SJSA1 (cell line): ENCODE measurements around the gene GIGYF1. TPM values are rescaled to one million over a fixed set of nuclear protein-coding genes. Genes with fewer than 3 reads are reported as not detected.
"Not testable (repeated sequence)": the region's sequence is repeated elsewhere in the genome, so short reads cannot be mapped to it uniquely, and the experiment has no call there.

Experiments used
- DNase-seq, 2 experiments: peaks; one replicate each; pipeline ENCODE4 v3.0.0-alpha.2; 2015 to 2020; ENCODE audit warnings: low spot score in 2 of 2, low read depth in 1 of 2
- H3K27ac ChIP-seq: fragments of 250-450 bp; sonication (Bioruptor Pico); 2 replicates; pipeline ENCODE4 v1.5.1; 2020; ENCODE audit warnings: mild to moderate bottlenecking, moderate library complexity
- H3K27me3 ChIP-seq: fragments of 250-450 bp; sonication (Bioruptor Pico); replicated peaks from 2 replicates; pipeline ENCODE4 v1.5.1; 2020; ENCODE audit warnings: mild to moderate bottlenecking, moderate library complexity
- H3K36me3 ChIP-seq: fragments of 250-450 bp; sonication (Bioruptor Pico); 2 replicates; pipeline ENCODE4 v1.5.1; 2020; ENCODE audit warnings: mild to moderate bottlenecking
- H3K4me1 ChIP-seq: fragments of 250-450 bp; sonication (Bioruptor Pico); replicated peaks from 2 replicates; pipeline ENCODE4 v1.6.1; 2021; ENCODE audit warnings: mild to moderate bottlenecking
- H3K4me3 ChIP-seq: fragments of 250-450 bp; sonication (Bioruptor Pico); 2 replicates; pipeline ENCODE4 v1.5.1; 2020; ENCODE audit warnings: mild to moderate bottlenecking
- H3K9me3 ChIP-seq: fragments of 250-450 bp; sonication (Bioruptor Pico); replicated peaks from 2 replicates; pipeline ENCODE4 v1.5.1; 2020; ENCODE audit warnings: mild to moderate bottlenecking
- total RNA-seq: library from RNA; depleted of rRNA; stranded (reverse); fragments of >200 nt; shearing (Covaris generic); gene quantifications from 2 replicates; pipeline ENCODE4 v1.2.3, GENCODE V29; 2014; rRNA removed

Gene GIGYF1
- 9.9 and 15.5 TPM in 2 replicates for total RNA-seq

- DNase-seq, result peak; percentile 14 to 65
- Histone ChIP-seq H3K4me3 (peak within 1 kb of the TSS; percentile 89), H3K27ac (no peak within 1 kb of the TSS), H3K36me3 (peaks cover 12% of the 10 kb centered on the region), H3K27me3 (peaks cover 12% of the 10 kb centered on the region), H3K9me3 (0 out of 2 replicates have a peak, but pooled peaks cover 2% of the 10 kb centered on the region), H3K4me1 (peaks cover 12% of the 10 kb centered on the region)
Observed at GRCh38 chr7:100694098-100694745, at the start of gene GIGYF1. TSS of gene GIGYF1 (minus strand) at chr7:100694250. CDS start at chr7:100688238, 6,012 bp downstream.

- H3K4me3 ChIP-seq, result no peak overlapping the region
- no peaks in the 10 kb centered on the region for H3K9me3 ChIP-seq
- no peaks in the 10 kb centered on the region for H3K27me3 ChIP-seq
- H3K27ac ChIP-seq, result no peak overlapping the region
- no peak for DNase-seq
- no peaks in the 10 kb centered on the region for H3K36me3 ChIP-seq
- no peaks in the 10 kb centered on the region for H3K4me1 ChIP-seq
Observed at GRCh38 chr7:100739934-100740333, 45.9 kb upstream of the GIGYF1 start.

GRCh38 chr7:100736671-100737070, 42.6 kb upstream of the GIGYF1 start:
- Histone ChIP-seq H3K36me3 (no peaks in the 10 kb centered on the region), H3K27me3 (no peaks in the 10 kb centered on the region), H3K4me1 (no peaks in the 10 kb centered on the region), H3K9me3 (no peaks in the 10 kb centered on the region), H3K27ac (no peak overlapping the region), H3K4me3 (no peak overlapping the region)
- no peak for DNase-seq

GRCh38 chr7:100735730-100736129, 41.7 kb upstream of the GIGYF1 start:
- DNase-seq, result no peak
- Histone ChIP-seq H3K4me3 (no peak overlapping the region), H3K9me3 (no peaks in the 10 kb centered on the region), H3K4me1 (no peaks in the 10 kb centered on the region), H3K27me3 (no peaks in the 10 kb centered on the region), H3K27ac (no peak overlapping the region), H3K36me3 (no peaks in the 10 kb centered on the region)

- no peaks in the 10 kb centered on the region for H3K9me3 ChIP-seq
- peaks cover 6% of the 10 kb centered on the region for H3K4me1 ChIP-seq
- H3K36me3 ChIP-seq, result no peaks in the 10 kb centered on the region
- H3K4me3 ChIP-seq, result no peak overlapping the region
- DNase-seq, result no peak
- no peaks in the 10 kb centered on the region for H3K27me3 ChIP-seq
- H3K27ac ChIP-seq, result no peak overlapping the region
Observed at GRCh38 chr7:100731937-100732636, 38.0 kb upstream of the GIGYF1 start.

- H3K4me3 ChIP-seq, result no peak overlapping the region
- H3K4me1 ChIP-seq, result peaks cover 22% of the 10 kb centered on the region
- no peaks in the 10 kb centered on the region for H3K27me3 ChIP-seq
- no peaks in the 10 kb centered on the region for H3K36me3 ChIP-seq
- no peak for DNase-seq
- H3K9me3 ChIP-seq, result 0 out of 2 replicates have a peak, but pooled peaks cover 3% of the 10 kb centered on the region
- no peak overlapping the region for H3K27ac ChIP-seq
Observed at GRCh38 chr7:100730136-100730800, 36.2 kb upstream of the GIGYF1 start.

GRCh38 chr7:100728196-100728595, 34.1 kb upstream of the GIGYF1 start:
- DNase-seq, result no peak

GRCh38 chr7:100726996-100727761, 33.1 kb upstream of the GIGYF1 start:
- no peak overlapping the region for H3K4me3 ChIP-seq
- H3K36me3 ChIP-seq, result no peaks in the 10 kb centered on the region
- DNase-seq, result peak in 1 of 2 experiments; percentile 28
- peaks cover 24% of the 10 kb centered on the region for H3K4me1 ChIP-seq
- H3K27me3 ChIP-seq, result no peaks in the 10 kb centered on the region
- 0 out of 2 replicates have a peak, but pooled peaks cover 3% of the 10 kb centered on the region for H3K9me3 ChIP-seq
- H3K27ac ChIP-seq, result peak overlapping the region; percentile 22; the same call in 1 of the 2 replicates

More at GRCh38 chr7:100728196-100728595, 34.1 kb upstream of the GIGYF1 start:
- Histone ChIP-seq H3K36me3 (no peaks in the 10 kb centered on the region), H3K27me3 (no peaks in the 10 kb centered on the region), H3K9me3 (0 out of 2 replicates have a peak, but pooled peaks cover 3% of the 10 kb centered on the region), H3K27ac (no peak overlapping the region), H3K4me1 (peaks cover 24% of the 10 kb centered on the region), H3K4me3 (no peak overlapping the region)

GRCh38 chr7:100724364-100724763, 30.3 kb upstream of the GIGYF1 start:
- H3K9me3 ChIP-seq, H3K27ac ChIP-seq, H3K4me3 ChIP-seq, H3K36me3 ChIP-seq, DNase-seq: not testable (repeated sequence)
- Histone ChIP-seq H3K4me1 (peaks cover 24% of the 10 kb centered on the region), H3K27me3 (peaks cover 14% of the 10 kb centered on the region)

GRCh38 chr7:100723732-100724275, 29.8 kb upstream of the GIGYF1 start:
- H3K4me1 ChIP-seq, result peaks cover 24% of the 10 kb centered on the region
- peaks cover 9% of the 10 kb centered on the region for H3K9me3 ChIP-seq
- H3K36me3 ChIP-seq, result no peaks in the 10 kb centered on the region
- DNase-seq, result no peak
- H3K4me3 ChIP-seq, result no peak overlapping the region
- no peak overlapping the region for H3K27ac ChIP-seq
- H3K27me3 ChIP-seq, result peaks cover 14% of the 10 kb centered on the region

GRCh38 chr7:100722480-100723212, 28.6 kb upstream of the GIGYF1 start:
- no peak overlapping the region for H3K27ac ChIP-seq
- peaks cover 24% of the 10 kb centered on the region for H3K4me1 ChIP-seq
- no peak overlapping the region for H3K4me3 ChIP-seq
- H3K9me3 ChIP-seq, result peaks cover 9% of the 10 kb centered on the region
- no peak for DNase-seq
- H3K27me3 ChIP-seq, result peaks cover 14% of the 10 kb centered on the region
- H3K36me3 ChIP-seq, result no peaks in the 10 kb centered on the region

GRCh38 chr7:100721505-100721812, 27.4 kb upstream of the GIGYF1 start:
- Histone ChIP-seq H3K4me1 (peaks cover 12% of the 10 kb centered on the region), H3K9me3 (peaks cover 9% of the 10 kb centered on the region), H3K27me3 (peaks cover 14% of the 10 kb centered on the region), H3K27ac (no peak overlapping the region), H3K4me3 (no peak overlapping the region), H3K36me3 (no peaks in the 10 kb centered on the region)
- no peak for DNase-seq
